Osteoblast (primary cell): Measurements from ENCODE around the gene CXCL10. TPM values are rescaled to one million over a fixed set of nuclear protein-coding genes. Genes with fewer than 3 reads are reported as not detected.
A peak's percentile ranks its signal among the peaks of the same experiment; 100 is the strongest.

Experiments
- DNase-seq: peaks from one replicate; pipeline ENCODE4 v3.0.0; 2011; ENCODE audit warnings: low spot score, mixed read lengths; ENCODE audit not compliant: insufficient read length; ENCODE audit errors: missing footprints
- H2AFZ ChIP-seq: 2 replicates; pipeline ENCODE4 v1.6.0; 2011; ENCODE audit warnings: mild to moderate bottlenecking, low read length
- H3K27ac ChIP-seq: 2 replicates; pipeline ENCODE4 v1.5.1; 2011; ENCODE audit warnings: mild to moderate bottlenecking, low read depth, low read length, moderate library complexity
- H3K27me3 ChIP-seq: 2 replicates; pipeline ENCODE4 v1.6.0; 2012; ENCODE audit warnings: mild to moderate bottlenecking, control low read depth, inconsistent platforms, low read length, moderate library complexity; ENCODE audit not compliant: insufficient read depth
- H3K36me3 ChIP-seq: 2 replicates; pipeline ENCODE4 v1.5.1; 2011; ENCODE audit warnings: mild to moderate bottlenecking, low read length, control low read depth, moderate library complexity; ENCODE audit not compliant: insufficient read depth
- H3K4me1 ChIP-seq: 2 replicates; pipeline ENCODE4 v1.5.1; 2011; ENCODE audit warnings: mild to moderate bottlenecking, low read length, control low read depth, moderate library complexity; ENCODE audit not compliant: insufficient read depth
- H3K4me2 ChIP-seq: 2 replicates; pipeline ENCODE4 v1.6.0; 2011; ENCODE audit warnings: mild to moderate bottlenecking, low read length; ENCODE audit not compliant: insufficient read depth
- H3K4me3 ChIP-seq: fragments of 200-600 bp; sonication (generic); 3 replicates; pipeline ENCODE4 v1.5.1; 2012; ENCODE audit warnings: mild to moderate bottlenecking, low read length, inconsistent platforms; ENCODE audit not compliant: insufficient read depth
- H3K79me2 ChIP-seq: 2 replicates; pipeline ENCODE4 v1.6.0; 2012; ENCODE audit warnings: mild to moderate bottlenecking, low read length, control low read depth, inconsistent platforms; ENCODE audit not compliant: insufficient read depth
- H3K9me3 ChIP-seq: 2 replicates; pipeline ENCODE4 v1.5.1; 2011; ENCODE audit warnings: low read depth, low read length, control low read depth
- H4K20me1 ChIP-seq: 2 replicates; pipeline ENCODE4 v1.6.0; 2012; ENCODE audit warnings: mild to moderate bottlenecking, low read length, control low read depth; ENCODE audit not compliant: insufficient read depth
- total RNA-seq: library from RNA; depleted of rRNA; stranded (reverse); fragments of >200 nt; gene quantifications from 2 replicates; pipeline ENCODE4 v1.2.3, GENCODE V29; 2012
- TF ChIP-seq, protein P1 (sequence below): IDR thresholded peaks from 2 replicates; pipeline ENCODE4 v1.5.1; 2011; ENCODE audit warnings: mild to moderate bottlenecking, low read depth, low read length, moderate library complexity; ENCODE audit errors: extremely low read depth

The CXCL10 gene
- total RNA-seq, 1 donor, result not detected

GRCh38 chr4:76017056-76017686 lies 6.1 kb downstream of the CXCL10 start:
- H3K4me3 ChIP-seq, result no peak overlapping the region
- H3K4me1 ChIP-seq, result peaks cover 8% of the 10 kb centered on the region
- DNase-seq, result no peak

DNA sequence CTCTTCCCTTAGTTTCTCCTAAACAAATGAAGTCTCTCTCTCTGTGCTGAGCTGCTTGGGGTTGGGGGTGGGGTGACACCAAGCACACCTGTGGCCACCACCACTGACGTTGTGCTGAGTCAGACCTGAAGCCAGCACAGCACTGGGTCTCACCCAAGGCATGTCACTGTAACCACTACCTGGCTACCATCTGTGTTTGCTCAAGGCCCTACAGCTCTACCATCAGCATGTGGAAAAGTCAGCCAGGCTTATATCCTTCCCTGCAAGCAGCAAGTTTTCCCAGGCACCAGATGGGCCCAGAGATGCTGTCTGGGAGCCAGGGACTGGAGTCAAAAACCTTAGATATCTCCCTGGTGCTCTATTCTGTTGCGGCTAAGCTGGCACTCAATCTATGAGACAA lies 6.9 kb downstream of the CXCL10 start:
- no peak overlapping the region for H3K4me3 ChIP-seq
- no peaks in the 10 kb centered on the region for H3K9me3 ChIP-seq
- DNase-seq, result no peak
- no peaks in the 10 kb centered on the region for H3K79me2 ChIP-seq
- peaks cover 16% of the 10 kb centered on the region for H3K4me1 ChIP-seq
- no peak overlapping the region for H2AFZ ChIP-seq
- H4K20me1 ChIP-seq, result no peaks in the 10 kb centered on the region
- H3K36me3 ChIP-seq, result no peaks in the 10 kb centered on the region
- TF ChIP-seq, protein P1, sequence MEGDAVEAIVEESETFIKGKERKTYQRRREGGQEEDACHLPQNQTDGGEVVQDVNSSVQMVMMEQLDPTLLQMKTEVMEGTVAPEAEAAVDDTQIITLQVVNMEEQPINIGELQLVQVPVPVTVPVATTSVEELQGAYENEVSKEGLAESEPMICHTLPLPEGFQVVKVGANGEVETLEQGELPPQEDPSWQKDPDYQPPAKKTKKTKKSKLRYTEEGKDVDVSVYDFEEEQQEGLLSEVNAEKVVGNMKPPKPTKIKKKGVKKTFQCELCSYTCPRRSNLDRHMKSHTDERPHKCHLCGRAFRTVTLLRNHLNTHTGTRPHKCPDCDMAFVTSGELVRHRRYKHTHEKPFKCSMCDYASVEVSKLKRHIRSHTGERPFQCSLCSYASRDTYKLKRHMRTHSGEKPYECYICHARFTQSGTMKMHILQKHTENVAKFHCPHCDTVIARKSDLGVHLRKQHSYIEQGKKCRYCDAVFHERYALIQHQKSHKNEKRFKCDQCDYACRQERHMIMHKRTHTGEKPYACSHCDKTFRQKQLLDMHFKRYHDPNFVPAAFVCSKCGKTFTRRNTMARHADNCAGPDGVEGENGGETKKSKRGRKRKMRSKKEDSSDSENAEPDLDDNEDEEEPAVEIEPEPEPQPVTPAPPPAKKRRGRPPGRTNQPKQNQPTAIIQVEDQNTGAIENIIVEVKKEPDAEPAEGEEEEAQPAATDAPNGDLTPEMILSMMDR, result no peak
- H3K27ac ChIP-seq, result no peak overlapping the region
- H3K4me2 ChIP-seq, result no peak overlapping the region
- H3K27me3 ChIP-seq, result peaks cover 2% of the 10 kb centered on the region

More at GRCh38 chr4:76017056-76017686, 6.1 kb downstream of the CXCL10 start:
- no peaks in the 10 kb centered on the region for H4K20me1 ChIP-seq
- no peak overlapping the region for H3K27ac ChIP-seq
- TF ChIP-seq, protein P1, result no peak
- H3K79me2 ChIP-seq, result no peaks in the 10 kb centered on the region
- H3K36me3 ChIP-seq, result no peaks in the 10 kb centered on the region
- peaks cover 8% of the 10 kb centered on the region for H3K27me3 ChIP-seq
- H2AFZ ChIP-seq, result no peak overlapping the region
- no peak overlapping the region for H3K4me2 ChIP-seq
- H3K9me3 ChIP-seq, result no peaks in the 10 kb centered on the region

DNA sequence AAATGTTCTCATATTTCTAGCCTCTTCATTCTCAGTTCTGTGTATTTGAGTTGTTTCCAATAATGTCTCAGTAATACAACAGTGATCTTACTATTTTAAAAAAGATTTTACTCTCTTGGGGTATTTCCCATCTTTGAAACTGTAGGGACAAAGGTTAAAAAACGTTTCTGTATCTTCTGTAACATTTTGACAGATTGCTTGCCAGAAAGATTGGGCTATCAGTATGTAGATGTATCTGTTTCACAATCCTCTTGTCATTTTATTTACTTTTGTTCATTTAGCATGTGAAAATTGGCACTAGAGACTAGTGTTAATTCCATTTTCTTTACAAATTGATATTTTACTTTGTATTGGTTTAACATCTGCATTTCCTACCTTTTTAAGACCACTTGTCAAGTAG lies 9.8 kb downstream of the CXCL10 start:
- Histone ChIP-seq H4K20me1 (no peaks in the 10 kb centered on the region), H3K4me1 (peaks cover 16% of the 10 kb centered on the region), H3K36me3 (no peaks in the 10 kb centered on the region), H2AFZ (no peak overlapping the region), H3K27me3 (no peaks in the 10 kb centered on the region), H3K27ac (no peak overlapping the region), H3K9me3 (no peaks in the 10 kb centered on the region), H3K4me2 (no peak overlapping the region), H3K79me2 (no peaks in the 10 kb centered on the region), H3K4me3 (no peak overlapping the region)
- DNase-seq, result no peak
- TF ChIP-seq, protein P1, result no peak

DNA sequence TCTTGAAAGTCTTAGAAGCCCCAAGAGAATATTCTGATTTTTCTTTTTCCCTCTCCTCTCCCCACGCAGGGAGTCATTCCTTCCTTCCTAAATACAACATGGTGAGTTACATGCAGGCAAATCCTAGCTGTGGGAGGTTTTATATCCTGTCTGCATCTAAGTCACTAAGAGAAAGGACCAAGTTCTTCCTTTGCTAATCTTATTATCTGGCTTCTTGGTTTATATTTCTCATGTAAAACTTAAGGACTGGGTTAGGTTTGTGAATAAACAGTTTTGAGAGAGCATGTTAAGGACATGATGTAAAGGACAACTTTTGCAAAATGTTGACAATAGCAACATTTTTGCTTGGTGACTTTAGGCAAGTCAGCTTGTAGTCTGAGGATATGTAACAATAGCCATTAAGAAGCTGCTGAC lies 10.9 kb downstream of the CXCL10 start:
- no peaks in the 10 kb centered on the region for H3K27me3 ChIP-seq
- TF ChIP-seq, protein P1, result no peak
- H3K4me3 ChIP-seq, result peak overlapping the region; percentile 35
- DNase-seq, result no peak
- peak overlapping the region; percentile 74 for H3K4me2 ChIP-seq
- peaks cover 16% of the 10 kb centered on the region for H3K4me1 ChIP-seq
- H3K9me3 ChIP-seq, result no peaks in the 10 kb centered on the region
- peak overlapping the region; percentile 72 for H3K27ac ChIP-seq
- no peaks in the 10 kb centered on the region for H3K36me3 ChIP-seq
- peak overlapping the region; percentile 85 for H2AFZ ChIP-seq
- H3K79me2 ChIP-seq, result no peaks in the 10 kb centered on the region
- no peaks in the 10 kb centered on the region for H4K20me1 ChIP-seq
